Heart left ventricle (tissue), 16 donors: ENCODE measurements around the gene RDH8. TPM values are rescaled to one million over a fixed set of nuclear protein-coding genes. Genes with fewer than 3 reads are reported as not detected.

Experiments used
- ATAC-seq, 4 donors: fragments of 200-7000 bp; cut with Tn5 transposase; one replicate each; pipeline ENCODE4 v1.9.1; 2020 to 2022; ENCODE audit warnings: moderate library complexity in 4 of 4, mild to moderate bottlenecking in 3 of 4, moderate number of reproducible peaks in 1 of 4
- DNase-seq, 5 donors: peaks; one replicate each; pipeline ENCODE4 v3.0.0-alpha.2; 2020
- H3K27ac ChIP-seq, 12 donors: fragments of 200-600 bp; sonication (generic) in 4 of 12; one replicate each; pipeline versions ENCODE4 v1.5.0 to v1.8.0; 2016 to 2022; ENCODE audit warnings: mild to moderate bottlenecking in 2 of 12
- H3K27me3 ChIP-seq, 9 donors: fragments of 200-600 bp; sonication (generic) in 2 of 9; one replicate each; pipeline versions ENCODE4 v1.5.1 to v1.8.0; 2016 to 2022; ENCODE audit warnings: mild to moderate bottlenecking in 3 of 9
- H3K36me3 ChIP-seq, 9 donors: fragments of 200-600 bp; sonication (generic) in 2 of 9; one replicate each; pipeline versions ENCODE4 v1.5.0 to v1.8.0; 2018 to 2022; ENCODE audit warnings: mild to moderate bottlenecking in 2 of 9
- H3K4me1 ChIP-seq, 12 donors: fragments of 200-600 bp; sonication (generic) in 4 of 12; one replicate each; pipeline versions ENCODE4 v1.5.0 to v1.8.0; 2016 to 2022; ENCODE audit warnings: mild to moderate bottlenecking in 3 of 12
- H3K4me3 ChIP-seq, 12 donors: fragments of 200-600 bp; sonication (generic) in 4 of 12; one replicate each; pipeline versions ENCODE4 v1.5.0 to v1.8.0; 2017 to 2022; ENCODE audit warnings: mild to moderate bottlenecking in 9 of 12, moderate library complexity in 4 of 12
- H3K9me3 ChIP-seq, 12 donors: fragments of 200-600 bp; sonication (generic) in 4 of 12; one replicate each; pipeline versions ENCODE4 v1.5.0 to v1.8.0; 2016 to 2022; ENCODE audit warnings: mild to moderate bottlenecking in 1 of 12
- CTCF ChIP-seq, 12 donors: fragments of 200-600 bp; sonication (generic) in 4 of 12; IDR thresholded peaks; one replicate each; pipeline versions ENCODE4 v1.5.0 to v1.8.0; 2018 to 2022; ENCODE audit warnings: antibody characterized with exemption in 12 of 12, mild to moderate bottlenecking in 5 of 12
- POLR2A ChIP-seq, 2 donors: fragments of 450-650 bp; IDR thresholded peaks; one replicate each; pipeline ENCODE4 v1.6.1; 2017; ENCODE audit warnings: antibody characterized with exemption in 2 of 2, mild to moderate bottlenecking in 2 of 2, moderate library complexity in 2 of 2
- WGBS, 4 donors: extraction: QIAGEN DNeasy Blood & Tissue Kit in 2 of 4; methylation state at CpG; one replicate each; pipeline versions ENCODE4 v1.1.5 to v1.1.7; 2013 to 2018; 5-methylcytosine and 5-hydroxymethylcytosine counted together
- intact Hi-C, 10 donors: fragments of 100-400 bp; cut with DNase I; formaldehyde crosslinking; loops; one replicate each; pipeline versions ENCODE4 v1.11.1 to v1.14.2; 2022
- polyA plus RNA-seq, 2 donors: library from polyadenylated mRNA; stranded (reverse); fragments of 200-250 nt; gene quantifications; one replicate each; pipeline ENCODE4 v1.2.3, GENCODE V29; 2013
- total RNA-seq, 9 donors: library from RNA; depleted of rRNA in 2 of 9; stranded (reverse); fragments of >200 nt in 2 of 9; fragmentation: NEBNext Ultra II Directional in 3 of 9; extraction: Animal tissue kit (Norgen Biotek cat#: 25700) in 3 of 9; gene quantifications; one replicate each; pipeline versions ENCODE4 v1.1.0 to v1.2.4, GENCODE V29; 2016 to 2023
- donor health status: ischemic (EF 13 %, LVEDD 7.1; RV severe dilation, severe dysfunction).
- donor health status: healthy with polysubstance abuse.
- donor health status: DM: no; HTN: yes; CAD: no.
- donor health status: DM: no; HTN: no; CAD: no.
- donor health status: ischemic (EF 25% LVEDD 6.9; RV normal size, moderate dysfunction).
- donor health status: ischemic (EF 25% LVEDD 5.7; RV mildly dilated, moderate dysfunction).
- donor health status: healthy.
- donor health status: DM: yes; HTN: yes; CAD: no.
- donor health status: ischemic (EF 35%, LVEDD 5.7; RV mildly dilated, moderate dysfunction).
- donor health status: nonischemic (EF 11% LVEDD 7.7; RV severe dilation, severe dysfunction).
- donor health status: DM: yes; HTN: yes; CAD: no.
- donor health status: PGD.
- donor health status: ischemic (EF 29% LVEDD 5.4; RV normal size, mild dysfunction).
- donor health status: nonischemic (EF 23%, LVEDD 6.1; RV moderate dilation, normal function).

The RDH8 gene
- total and polyA plus RNA-seq, 11 donors = not detected

- Histone ChIP-seq H3K9me3 (peaks cover 0 to 18% (median 9%) of the 10 kb centered on the region in 12 donors), H3K27me3 (peaks cover 0 to 8% (median 0%) of the 10 kb centered on the region in 9 donors), H3K4me1 (no peaks in the 10 kb centered on the region), H3K4me3 (no peak overlapping the region), H3K36me3 (no peaks in the 10 kb centered on the region), H3K27ac (no peak overlapping the region)
- no peak for DNase-seq
- TF ChIP-seq CTCF (IDR thresholded peaks at IDR 0.05) (no peak), POLR2A (IDR thresholded peaks at IDR 0.05) (no peak)
- intact Hi-C loops = no loop called here
- ATAC-seq = no peak
- 27 to 80% (median 64%) methylated on average over 2 of the region's 2 CpGs for WGBS, 4 donors
Measured at GRCh38 chr19:10049626-10050025, 36.3 kb downstream of the RDH8 start.

- Histone ChIP-seq H3K4me1 (no peaks in the 10 kb centered on the region), H3K27me3 (peaks cover 0 to 8% (median 0%) of the 10 kb centered on the region in 9 donors), H3K36me3 (no peaks in the 10 kb centered on the region), H3K27ac (no peak overlapping the region), H3K9me3 (peaks cover 0 to 3% (median 0%) of the 10 kb centered on the region in 12 donors), H3K4me3 (no peak overlapping the region)
- TF ChIP-seq CTCF (IDR thresholded peaks at IDR 0.05) = no peak
- no peak for TF ChIP-seq POLR2A (IDR thresholded peaks at IDR 0.05)
- ATAC-seq = no peak
- intact Hi-C loops = no loop called here
- 70 to 76% (median 73%) methylated on average over 18 to 21 of the region's 21 CpGs for WGBS, 4 donors
- DNase-seq = no peak
Measured at GRCh38 chr19:10052602-10053360, 39.5 kb downstream of the RDH8 start.

- Histone ChIP-seq H3K36me3 (no peaks in the 10 kb centered on the region), H3K4me3 (no peak overlapping the region), H3K9me3 (no peaks in the 10 kb centered on the region), H3K27me3 (peaks cover 0 to 26% (median 0%) of the 10 kb centered on the region in 9 donors), H3K4me1 (no peaks in the 10 kb centered on the region), H3K27ac (no peak overlapping the region)
- TF ChIP-seq POLR2A (IDR thresholded peaks at IDR 0.05) (no peak), CTCF (IDR thresholded peaks at IDR 0.05) (no peak)
- DNase-seq (no peak), ATAC-seq (no peak)
- intact Hi-C loops = no loop called here
- WGBS, 4 donors = 27 to 57% (median 29%) methylated on average over 7 to 21 of the region's 21 CpGs
Measured at GRCh38 chr19:10061717-10062310, 48.5 kb downstream of the RDH8 start.

GRCh38 chr19:10068205-10068604 is 54.9 kb downstream of the RDH8 start:
- peaks cover 0 to 33% (median 0%) of the 10 kb centered on the region in 9 donors for H3K27me3 ChIP-seq
- WGBS, 4 donors = 56 to 72% (median 70%) methylated on average over 4 of the region's 4 CpGs

More at GRCh38 chr19:10068205-10068604, 54.9 kb downstream of the RDH8 start:
- no peak overlapping the region for H3K4me3 ChIP-seq
- no peak for DNase-seq
- H3K9me3 ChIP-seq = no peaks in the 10 kb centered on the region
- intact Hi-C loops = no loop called here
- H3K27ac ChIP-seq = no peak overlapping the region
- no peaks in the 10 kb centered on the region for H3K4me1 ChIP-seq
- ATAC-seq = no peak
- TF ChIP-seq CTCF (IDR thresholded peaks at IDR 0.05) (no peak), POLR2A (IDR thresholded peaks at IDR 0.05) (no peak)
- H3K36me3 ChIP-seq = no peaks in the 10 kb centered on the region
